SIG-M5 (cell line): ENCODE measurements around the gene TBC1D32.
"Not testable (repeated sequence)": the region's sequence is repeated elsewhere in the genome, so short reads cannot be mapped to it uniquely, and the experiment has no call there.

ENCODE experiments used
- DNase-seq: peaks from one replicate; lab custom pipeline; 2025; lab: John Stamatoyannopoulos, UW

TBC1D32 gene

DNA sequence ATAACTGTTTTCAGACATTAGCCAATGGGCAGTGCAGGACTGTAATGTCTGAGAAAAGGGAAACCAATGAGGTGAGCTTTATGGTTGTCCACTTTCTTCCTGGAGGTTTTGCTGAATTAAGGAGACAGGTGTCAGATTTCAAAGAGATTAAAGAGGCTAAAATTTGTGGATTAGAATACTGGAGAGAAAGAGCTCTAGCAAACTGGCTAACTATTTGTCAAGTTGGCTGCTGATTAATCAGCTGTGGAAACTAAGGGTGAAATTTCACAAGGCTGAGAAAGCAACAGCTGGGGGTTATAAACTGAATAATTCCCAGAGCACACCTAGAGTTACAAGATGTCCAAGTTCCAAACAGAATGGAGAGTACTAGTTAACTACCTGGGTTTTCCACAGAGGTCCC is 198.9 kb downstream of the TBC1D32 start:
- no peak for DNase-seq

DNA sequence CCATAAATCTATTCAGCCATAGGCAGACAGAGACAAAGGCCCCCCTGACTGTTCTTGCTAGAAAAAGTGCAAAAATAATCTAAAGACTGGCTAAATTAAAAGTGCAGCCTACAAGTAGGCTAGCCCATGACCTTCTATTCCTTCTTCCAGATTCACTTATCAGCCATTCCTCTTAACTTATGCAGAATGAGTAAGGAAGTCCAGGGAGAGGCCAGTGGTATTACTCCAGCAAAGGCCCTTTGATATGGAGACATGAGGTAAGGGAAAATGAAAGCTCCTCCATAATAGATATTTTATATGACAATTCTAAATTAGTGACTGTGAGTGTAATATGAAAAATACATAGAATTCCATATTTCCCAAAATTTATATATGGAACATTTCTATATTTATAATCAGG is 199.4 kb downstream of the TBC1D32 start:
- no peak for DNase-seq

DNA sequence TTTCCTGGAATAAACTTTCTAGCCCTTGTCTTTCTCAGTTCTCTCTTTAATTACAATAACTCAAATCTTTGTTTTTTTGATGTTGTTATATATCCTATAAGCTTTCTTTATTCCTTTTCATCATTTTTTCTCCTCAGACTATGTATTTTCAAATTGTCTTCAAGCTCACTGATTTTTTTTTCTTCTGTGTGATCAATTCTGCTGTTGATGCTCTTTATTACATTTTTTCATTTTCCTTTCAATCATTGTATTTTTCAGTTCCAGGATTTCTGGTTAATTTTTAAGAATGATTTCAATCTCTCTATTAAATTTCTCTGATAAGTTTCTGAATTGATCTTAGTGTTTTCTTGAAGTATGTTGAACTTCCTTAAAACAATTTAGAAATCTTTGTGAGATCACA is 209.7 kb downstream of the TBC1D32 start:
- DNase-seq = no peak

DNA sequence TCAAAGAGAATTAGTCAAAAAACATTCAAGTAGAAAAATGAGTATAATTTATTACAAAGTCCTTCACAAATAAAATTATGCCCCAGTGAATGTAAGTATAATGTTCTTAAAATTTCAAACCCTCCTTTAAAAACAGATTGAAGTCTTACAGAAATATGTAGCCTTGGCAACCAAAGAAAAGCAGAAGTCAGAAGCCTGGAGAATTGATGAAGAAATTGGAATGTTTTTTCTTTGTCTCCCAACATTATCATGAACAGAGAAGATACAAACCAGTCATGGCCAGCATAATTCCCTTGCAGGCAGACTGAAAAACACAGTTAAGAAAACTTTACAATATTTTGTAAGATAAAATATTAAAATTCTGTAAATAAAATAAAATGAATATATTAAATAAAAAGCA is 221.9 kb downstream of the TBC1D32 start:
- DNase-seq = no peak

DNA sequence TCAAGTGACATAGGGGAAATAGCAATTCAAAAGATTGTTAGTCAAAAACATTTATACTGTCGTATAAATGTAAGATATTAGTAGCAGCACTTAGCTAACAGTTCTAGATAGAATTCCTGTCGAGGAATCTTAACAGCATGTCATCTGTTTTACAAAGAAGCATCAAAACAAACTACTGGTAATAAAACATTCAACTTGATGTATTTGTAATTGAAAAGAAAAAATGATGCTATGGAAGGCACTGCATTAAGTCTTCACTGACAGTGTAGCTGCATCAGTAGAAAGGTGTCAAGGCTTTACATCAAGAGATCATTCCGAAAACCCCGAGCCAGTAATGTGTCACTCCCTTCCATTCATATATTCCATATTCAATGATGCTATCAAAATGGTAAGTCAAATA is 223.5 kb downstream of the TBC1D32 start:
- DNase-seq = no peak

DNA sequence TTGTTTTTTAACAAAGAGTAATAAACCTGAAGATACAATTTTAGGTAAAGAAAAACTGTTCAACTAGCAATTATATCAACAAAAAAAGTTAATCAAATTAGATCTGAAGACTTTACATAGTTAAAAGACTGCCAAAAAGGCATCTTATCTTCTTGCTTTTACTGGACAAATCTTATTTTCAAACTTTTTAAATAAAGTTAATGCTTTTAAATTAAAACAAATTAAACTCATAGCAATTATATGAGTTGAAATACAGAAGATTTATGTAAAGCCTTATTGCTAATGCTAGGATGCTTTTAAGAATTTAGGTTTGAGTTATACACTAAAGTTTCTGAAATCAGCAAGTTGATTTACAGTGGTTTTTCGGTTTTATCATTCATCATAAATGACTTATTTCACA is 227.3 kb downstream of the TBC1D32 start:
- DNase-seq = no peak

DNA sequence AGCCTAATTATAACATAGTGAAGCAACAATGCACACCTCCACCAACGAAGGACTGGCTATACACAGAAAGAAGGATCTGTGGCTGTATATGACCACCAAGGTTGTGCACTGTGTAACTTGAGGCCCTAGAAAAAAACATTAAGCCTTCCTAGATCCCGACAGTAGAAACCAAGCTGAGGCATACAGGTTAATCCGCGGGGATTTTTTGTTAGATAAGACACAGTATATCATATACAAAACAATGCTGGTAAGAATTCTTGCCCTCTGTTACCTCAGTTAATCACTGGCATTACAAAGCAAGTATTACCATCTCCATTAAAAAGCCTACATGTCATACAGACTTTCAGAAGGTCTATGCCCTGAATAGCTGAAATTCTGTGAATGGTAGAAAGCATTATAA is 228.8 kb downstream of the TBC1D32 start:
- no peak for DNase-seq

DNA sequence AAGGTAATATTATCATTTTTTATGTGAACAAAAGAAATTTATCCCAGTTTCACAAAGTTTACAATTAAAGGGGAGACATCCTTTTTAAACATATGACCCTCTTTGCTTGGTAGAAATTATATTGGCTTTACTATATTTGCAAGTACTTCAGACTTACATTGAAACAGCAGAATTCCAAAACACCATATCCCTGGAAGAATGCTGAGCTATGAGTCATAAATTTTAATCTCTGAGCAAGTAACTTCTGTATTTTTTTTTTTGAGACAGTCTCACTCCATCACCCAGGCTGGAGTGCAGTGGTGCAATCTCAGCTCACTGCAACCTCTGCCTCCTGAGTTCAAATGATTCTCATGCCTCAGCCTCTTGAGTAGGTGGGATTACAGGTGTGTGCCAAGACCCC is 240.4 kb downstream of the TBC1D32 start:
- no peak for DNase-seq

DNA sequence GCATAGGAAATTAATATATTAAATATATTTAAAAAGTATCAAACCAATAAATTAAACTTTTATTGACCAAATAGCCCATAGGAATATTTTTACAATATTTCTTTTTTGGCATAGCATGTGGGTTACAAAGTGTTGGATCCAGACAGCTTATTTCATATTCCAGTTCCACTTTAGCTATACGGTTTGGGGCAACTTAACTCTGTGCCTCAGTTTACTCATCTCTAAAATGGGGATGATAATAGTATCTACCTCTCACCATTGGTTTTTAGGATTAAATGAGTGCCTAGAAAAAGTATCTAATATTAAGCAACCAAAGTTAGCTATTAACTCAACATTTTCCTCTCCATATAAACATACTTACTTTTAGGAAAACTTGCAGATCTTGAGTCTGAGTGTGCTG is 243.8 kb downstream of the TBC1D32 start:
- DNase-seq = no peak

DNA sequence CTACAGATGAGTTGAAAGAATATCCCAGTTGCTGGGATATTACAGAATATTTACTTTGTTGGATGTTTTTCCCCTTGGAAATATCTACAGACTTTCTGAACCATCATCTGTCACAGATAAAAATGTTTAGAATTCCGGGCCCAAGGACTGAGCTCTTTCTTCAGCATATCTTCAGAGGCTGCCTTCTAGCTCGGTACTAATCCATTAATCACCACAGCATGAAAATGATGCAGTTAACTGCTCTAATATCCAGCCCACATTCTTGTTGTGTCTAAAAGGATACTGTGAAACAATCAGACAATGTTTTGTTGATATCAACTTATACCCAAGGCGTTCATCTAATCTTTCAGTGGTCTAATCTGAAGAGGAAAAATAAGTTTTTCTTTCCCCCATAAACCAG is 247.4 kb downstream of the TBC1D32 start:
- DNase-seq = no peak

DNA sequence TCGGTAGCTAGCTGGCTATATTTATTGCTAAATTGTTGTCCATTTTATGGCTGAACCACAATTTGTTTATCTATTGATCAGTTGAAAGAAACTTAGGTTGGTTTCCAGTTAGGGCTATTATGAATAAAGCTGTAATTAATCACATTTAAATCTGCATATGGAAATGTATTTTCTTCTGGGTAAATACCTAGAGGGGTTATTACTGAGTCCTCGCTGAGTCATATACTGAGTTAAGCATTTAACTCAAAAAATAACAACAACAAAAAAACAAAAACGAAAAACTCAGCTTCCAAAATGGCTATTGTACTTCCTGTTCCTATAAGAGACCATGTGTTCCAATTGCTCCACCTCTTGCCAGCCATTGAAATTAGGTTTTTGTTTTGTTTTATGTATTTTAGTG is 258.2 kb downstream of the TBC1D32 start:
- DNase-seq = no peak

DNA sequence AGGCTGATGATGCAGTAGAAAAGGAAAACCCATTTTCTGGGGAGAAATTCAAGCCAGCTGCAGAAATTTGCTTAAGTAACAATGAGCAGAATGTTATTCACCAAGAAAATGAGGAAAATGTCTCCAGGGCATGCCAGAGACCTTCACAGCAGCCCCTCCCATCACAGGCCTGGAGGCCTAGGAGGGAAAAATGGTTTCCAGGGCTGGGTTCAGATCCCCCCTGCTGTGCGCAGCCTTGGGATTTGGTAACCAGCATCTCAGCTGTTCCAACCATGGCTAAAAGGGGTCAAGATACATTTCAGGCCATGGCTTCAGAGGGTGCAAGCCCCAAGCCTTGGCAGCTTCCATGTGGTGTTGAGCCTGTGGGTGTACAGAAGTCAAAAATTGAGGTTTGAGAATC is 265.5 kb downstream of the TBC1D32 start:
- DNase-seq = not testable (repeated sequence)

DNA sequence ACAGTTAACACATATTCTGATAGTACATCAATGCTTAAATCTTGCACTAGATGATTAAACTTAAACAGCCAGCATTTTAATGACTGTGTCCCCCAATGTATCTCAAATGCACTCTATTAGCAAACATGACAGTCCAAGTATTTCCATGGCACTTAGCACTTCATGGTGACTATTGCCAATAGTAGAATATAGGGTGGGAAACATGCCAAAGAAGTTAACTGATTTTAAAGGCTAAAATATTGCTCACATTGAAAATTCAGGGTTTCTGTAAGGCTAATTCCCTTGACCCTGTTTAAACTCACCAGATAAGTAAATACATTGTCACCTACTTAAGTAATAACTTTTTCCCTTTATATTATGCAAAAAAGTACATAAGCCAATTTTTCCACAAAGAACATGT is 266.9 kb downstream of the TBC1D32 start:
- DNase-seq = no peak

DNA sequence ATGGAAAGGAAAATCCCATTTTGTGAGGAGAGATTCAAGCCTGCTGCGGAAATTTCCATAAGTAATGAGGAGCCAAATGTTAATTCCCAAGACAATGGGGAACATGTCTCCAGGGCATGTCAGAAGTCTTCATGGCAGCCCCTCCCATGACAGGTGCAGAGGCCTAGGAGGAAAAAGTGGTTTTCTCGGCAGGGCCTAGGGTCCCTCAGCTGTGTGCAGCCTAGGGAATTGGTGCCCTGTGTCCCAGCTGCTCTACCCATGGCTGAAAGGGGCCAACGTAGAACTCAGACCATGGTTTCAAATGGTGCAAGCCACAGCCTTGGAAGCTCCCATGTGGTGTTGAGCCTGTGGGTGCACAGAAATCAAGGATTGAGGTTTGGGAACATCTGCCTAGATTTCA is 269.9 kb downstream of the TBC1D32 start:
- DNase-seq = no peak

DNA sequence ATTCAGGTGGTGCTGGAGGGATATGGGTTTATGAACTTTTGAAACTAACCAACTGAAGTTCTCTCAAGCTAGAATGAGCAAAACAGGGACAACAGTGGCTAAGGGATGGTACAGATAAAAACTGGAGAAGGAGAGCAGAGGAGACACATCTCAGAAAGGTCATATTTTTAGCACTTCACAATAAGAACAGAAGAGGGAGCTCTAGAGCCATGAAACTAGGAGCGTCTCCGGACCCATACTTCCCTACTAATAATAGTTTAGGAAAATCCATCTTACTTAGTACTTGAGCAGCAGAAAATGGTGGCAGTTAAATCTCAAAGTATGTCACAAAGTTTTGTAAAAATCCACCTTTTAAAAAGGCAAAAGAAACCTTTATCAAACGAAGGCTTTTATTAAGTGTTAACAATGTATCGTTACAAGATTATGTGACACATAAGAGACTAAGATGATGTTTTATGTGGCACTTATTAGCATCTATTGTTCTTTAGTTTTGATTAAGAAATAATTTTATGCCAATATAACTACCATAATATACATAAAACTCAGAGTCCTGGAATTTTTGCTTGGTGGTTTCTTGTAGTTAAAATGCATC is 278.6 kb downstream of the TBC1D32 start:
- no peak for DNase-seq

DNA sequence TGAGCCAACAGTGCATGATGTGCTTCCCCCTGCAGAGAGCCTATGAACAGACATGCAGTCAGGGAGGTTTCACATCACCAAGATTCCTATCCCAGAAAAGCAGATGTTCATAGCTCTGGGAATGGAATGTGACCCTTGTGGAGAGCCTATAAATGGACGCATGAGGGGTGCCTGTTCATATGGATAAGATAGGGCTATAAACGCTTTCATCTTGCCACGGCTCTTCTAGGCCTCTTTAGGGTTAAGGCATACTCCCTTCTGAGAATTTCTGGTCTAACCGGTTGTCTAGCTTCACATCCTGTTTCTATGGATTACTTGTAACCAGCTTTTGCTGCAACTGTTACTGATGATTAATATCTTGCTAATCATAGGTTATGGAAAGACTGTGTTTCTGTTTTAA is 285.7 kb downstream of the TBC1D32 start:
- DNase-seq = not testable (repeated sequence)

DNA sequence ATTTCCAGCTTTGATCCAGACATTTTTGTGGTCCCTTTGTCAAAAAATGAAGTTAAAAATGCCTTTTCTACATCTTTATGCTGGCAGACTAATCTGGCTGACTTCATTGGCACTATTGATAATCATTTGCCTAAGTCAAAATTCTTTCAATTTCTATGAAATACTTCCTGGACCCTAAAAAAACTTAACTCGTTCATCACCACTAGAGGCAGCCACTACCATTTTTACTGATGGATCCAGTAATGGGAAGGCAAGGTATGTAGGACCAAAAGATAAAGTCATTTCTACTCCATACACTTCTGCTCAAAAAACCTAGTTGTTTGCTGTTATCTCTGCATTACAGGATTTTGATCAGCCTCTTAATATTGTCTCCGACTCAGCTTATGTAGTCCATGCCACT is 289.4 kb downstream of the TBC1D32 start:
- not testable (repeated sequence) for DNase-seq

DNA sequence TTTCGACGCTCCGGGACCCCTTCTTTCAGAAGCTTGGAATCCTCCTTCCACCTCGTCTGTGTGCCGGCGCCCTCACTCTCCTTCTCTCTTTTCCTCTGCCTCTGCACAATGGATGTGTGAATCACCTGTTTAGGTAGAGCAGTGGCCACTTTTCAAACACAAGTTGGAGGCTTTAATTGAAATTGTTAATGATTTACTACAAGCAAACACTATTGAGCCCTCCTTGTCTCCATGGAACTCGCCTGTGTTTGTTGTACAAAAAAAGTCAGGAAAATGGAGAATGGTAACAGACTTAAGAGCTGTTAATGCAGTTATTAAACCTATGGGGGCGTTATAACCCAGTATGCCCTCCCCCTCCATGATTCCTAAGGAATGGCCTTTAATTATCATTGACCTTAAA is 290.6 kb downstream of the TBC1D32 start:
- not testable (repeated sequence) for DNase-seq

DNA sequence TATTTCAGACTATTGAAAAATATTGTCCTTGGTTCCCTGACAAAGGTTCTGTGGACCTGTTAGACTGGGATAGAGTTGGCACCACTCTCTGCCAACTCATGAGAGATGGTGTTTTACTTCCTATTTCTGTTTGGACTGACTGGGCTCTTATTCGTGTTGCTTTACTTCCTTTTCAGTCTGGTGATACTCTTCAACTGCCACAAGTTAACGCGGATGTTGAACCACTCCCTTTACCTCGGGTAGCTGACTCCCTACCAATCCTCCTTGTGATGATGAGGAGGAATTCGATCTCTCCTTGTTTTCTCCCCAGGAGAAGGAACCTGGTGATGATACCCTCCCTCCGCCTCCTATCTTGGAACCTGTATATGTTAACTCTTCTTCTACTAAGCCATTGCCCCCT is 291.1 kb downstream of the TBC1D32 start:
- DNase-seq = not testable (repeated sequence)

DNA sequence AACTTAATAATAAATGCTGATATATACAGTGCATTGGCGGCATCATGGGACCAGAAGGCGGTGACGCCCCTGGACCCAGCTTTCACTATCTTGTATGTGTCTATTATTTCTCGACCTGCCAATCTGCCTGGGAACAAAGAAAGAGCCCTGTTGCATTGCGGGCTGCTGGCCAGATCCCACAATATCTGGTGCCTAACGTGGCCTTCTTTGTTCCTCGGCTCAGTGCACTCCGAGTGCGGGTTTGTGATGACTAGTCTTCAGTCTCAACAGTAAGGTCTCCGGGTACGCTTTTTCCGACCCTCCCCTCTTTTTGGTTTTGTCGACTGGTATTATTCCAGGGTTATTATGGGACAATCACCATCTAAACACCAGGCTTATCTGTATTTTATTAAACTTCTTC is 291.5 kb downstream of the TBC1D32 start:
- DNase-seq = no peak

DNA sequence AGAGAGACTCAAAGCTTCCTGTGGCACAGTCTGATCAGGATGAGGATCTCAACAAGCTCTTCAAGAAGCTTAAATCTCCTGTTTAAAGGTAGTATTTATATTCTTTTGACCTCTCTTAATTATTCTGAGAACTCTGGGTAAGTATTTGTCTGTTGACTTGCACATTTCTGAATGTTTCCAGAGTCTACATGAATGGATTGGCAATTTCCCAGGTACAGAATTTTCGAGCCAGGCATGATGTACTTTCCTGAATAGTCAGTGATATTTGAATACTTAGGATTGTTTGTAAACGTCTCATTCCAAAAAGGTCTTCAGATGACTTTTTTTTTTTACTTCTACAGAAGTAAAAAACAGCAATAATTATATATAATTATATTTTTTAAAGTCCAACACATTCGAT is 293.4 kb downstream of the TBC1D32 start:
- DNase-seq = no peak

DNA sequence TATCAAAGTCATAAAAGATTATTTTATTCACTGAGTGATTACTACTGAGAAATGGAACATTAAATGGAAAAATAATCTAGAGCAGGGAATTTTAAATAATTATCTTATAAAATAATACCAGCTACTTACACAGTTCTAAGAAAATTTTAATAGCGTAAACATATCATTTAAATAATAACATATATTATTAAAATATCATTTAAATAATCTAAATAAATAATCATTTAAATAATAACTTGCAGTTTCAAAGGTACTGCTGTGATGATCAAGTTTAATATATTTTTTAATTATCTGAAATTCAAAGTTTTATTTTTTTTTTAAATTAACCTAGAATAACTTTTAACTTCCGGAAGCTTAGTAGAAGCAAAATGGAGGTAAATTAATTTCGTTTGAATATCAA is 301.2 kb downstream of the TBC1D32 start:
- DNase-seq = no peak

DNA sequence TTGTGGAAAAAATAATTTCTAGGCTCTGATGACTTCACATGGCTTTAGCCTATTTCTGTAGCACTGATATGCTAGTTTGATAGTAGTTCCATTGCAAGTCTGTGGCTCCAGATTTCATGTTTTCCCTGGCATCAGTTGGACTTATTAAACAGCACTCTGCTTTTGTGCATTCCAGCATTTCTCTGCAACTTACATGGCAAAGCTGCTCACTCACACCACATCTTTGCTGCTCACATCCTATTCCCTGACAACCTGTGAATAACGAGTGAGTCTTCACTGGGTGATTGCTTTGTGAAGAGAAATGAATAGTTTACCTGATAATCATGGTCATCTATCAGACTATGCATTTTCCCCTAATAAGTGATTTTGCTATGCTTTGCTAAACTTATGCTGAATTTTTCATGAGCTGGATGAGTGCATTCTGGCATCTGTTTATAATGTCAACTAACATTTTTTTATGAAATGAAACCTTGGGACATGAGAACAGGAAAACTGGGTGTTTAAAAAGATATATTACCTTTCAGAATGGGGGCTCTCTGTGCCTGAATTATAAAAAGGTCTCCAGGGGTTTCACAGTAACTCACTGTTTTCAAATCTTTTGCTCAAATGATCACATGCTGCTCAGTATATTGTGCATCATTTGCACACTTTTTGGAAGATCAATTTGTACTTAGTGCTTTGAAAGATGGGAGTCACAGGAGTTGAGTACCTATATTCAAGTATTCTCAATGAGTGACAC is 301.8 kb downstream of the TBC1D32 start:
- DNase-seq = no peak
